Erythroblast (primary cell): ENCODE data around the gene HMGN1.

Experiments used
- GATA1 ChIP-seq: IDR thresholded peaks from 2 replicates; pipeline ENCODE4 v1.6.1; 2011; ENCODE audit warnings: low read depth, mild to moderate bottlenecking, control low read depth, low read length, moderate library complexity
- POLR2A ChIP-seq: IDR thresholded peaks from 2 replicates; pipeline ENCODE4 v1.6.1; 2011; ENCODE audit warnings: mild to moderate bottlenecking, low read length

DNA sequence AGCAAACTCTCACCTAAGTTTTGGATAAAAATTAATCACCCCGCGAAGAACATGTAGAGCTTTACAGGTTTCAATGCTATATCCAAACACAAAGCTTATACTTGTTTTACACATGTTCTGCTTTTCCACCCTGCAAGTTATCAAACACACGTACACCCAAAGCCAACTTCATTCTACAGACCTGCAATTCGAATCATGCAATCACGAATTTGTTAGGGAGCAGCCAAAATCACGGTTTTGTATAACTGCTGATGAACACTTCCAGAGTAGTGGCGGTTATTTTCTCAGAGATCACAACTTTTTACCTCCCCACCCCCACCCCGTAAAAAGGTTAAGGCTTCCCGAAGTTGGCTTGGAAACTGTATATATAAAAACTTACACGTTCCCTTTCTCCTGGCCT, 1.4 kb downstream of the HMGN1 start:
- TF ChIP-seq POLR2A (no peak), GATA1 (no peak)
